ENCODE results near the gene TNFRSF13B.

DNA sequence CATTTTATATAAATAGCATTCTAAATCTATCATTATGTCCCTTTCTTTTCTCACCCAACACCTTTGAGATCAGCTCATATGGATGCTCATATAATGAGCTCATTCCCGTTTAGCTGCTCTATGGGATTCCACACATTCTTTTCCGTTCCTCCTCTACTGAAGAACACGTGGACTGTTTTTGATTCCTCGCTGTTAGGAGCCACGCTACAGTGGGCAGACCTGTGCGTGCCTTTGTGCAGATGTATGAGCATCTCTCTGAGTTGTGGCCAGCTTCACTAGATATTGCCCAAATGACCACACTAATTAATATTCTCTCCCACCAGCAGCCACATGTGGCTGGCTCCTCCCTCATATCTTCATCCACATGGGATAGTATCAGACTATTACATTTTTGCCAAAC is 6.0 kb upstream of the TNFRSF13B start:
- TF ChIP-seq, protein P1, sequence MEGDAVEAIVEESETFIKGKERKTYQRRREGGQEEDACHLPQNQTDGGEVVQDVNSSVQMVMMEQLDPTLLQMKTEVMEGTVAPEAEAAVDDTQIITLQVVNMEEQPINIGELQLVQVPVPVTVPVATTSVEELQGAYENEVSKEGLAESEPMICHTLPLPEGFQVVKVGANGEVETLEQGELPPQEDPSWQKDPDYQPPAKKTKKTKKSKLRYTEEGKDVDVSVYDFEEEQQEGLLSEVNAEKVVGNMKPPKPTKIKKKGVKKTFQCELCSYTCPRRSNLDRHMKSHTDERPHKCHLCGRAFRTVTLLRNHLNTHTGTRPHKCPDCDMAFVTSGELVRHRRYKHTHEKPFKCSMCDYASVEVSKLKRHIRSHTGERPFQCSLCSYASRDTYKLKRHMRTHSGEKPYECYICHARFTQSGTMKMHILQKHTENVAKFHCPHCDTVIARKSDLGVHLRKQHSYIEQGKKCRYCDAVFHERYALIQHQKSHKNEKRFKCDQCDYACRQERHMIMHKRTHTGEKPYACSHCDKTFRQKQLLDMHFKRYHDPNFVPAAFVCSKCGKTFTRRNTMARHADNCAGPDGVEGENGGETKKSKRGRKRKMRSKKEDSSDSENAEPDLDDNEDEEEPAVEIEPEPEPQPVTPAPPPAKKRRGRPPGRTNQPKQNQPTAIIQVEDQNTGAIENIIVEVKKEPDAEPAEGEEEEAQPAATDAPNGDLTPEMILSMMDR (IDR thresholded peaks at IDR 0.05): no peak
- TF ChIP-seq POLR2AphosphoS5 (IDR thresholded peaks at IDR 0.05) (no peak), POLR2A (IDR thresholded peaks at IDR 0.05) (no peak)

Data from stomach (tissue), 4 donors.